HS-5 (cell line): ENCODE data around the gene RUBCN.
"Not testable (repeated sequence)": the region's sequence is repeated elsewhere in the genome, so short reads cannot be mapped to it uniquely, and the experiment has no call there.

Source experiments
- DNase-seq: peaks from one replicate; pipeline ENCODE4 v3.0.0-alpha.2; 2012; ENCODE audit warnings: low read depth

Gene RUBCN

GRCh38 chr3:197734667-197735318, 1.9 kb downstream of the RUBCN start:
- DNase-seq = no peak

- DNase-seq = no peak
These were observed 3.7 kb downstream of the RUBCN start for GRCh38 chr3:197733042-197733441.

- DNase-seq = not testable (repeated sequence)
These were observed 5.2 kb downstream of the RUBCN start for GRCh38 chr3:197731483-197731882.

GRCh38 chr3:197730770-197731169, 5.9 kb downstream of the RUBCN start:
- DNase-seq = not testable (repeated sequence)

- no peak for DNase-seq
These were observed 6.5 kb downstream of the RUBCN start for GRCh38 chr3:197730200-197730599.

GRCh38 chr3:197728487-197728886, 8.2 kb downstream of the RUBCN start:
- no peak for DNase-seq

GRCh38 chr3:197727878-197728277, 8.8 kb downstream of the RUBCN start:
- not testable (repeated sequence) for DNase-seq

- DNase-seq = no peak
These were observed 14.0 kb downstream of the RUBCN start for GRCh38 chr3:197722734-197723133.

- no peak for DNase-seq
These were observed 16.0 kb downstream of the RUBCN start for GRCh38 chr3:197720694-197721093.

GRCh38 chr3:197718891-197719290, 17.8 kb downstream of the RUBCN start:
- peak; percentile 85 for DNase-seq

GRCh38 chr3:197714251-197714650, 22.5 kb downstream of the RUBCN start:
- no peak for DNase-seq

- DNase-seq = no peak
These were observed 23.3 kb downstream of the RUBCN start for GRCh38 chr3:197713477-197713822.

GRCh38 chr3:197711973-197712707, 24.6 kb downstream of the RUBCN start:
- peak; percentile 96 for DNase-seq

GRCh38 chr3:197710965-197711364, 25.7 kb downstream of the RUBCN start:
- DNase-seq = not testable (repeated sequence)

- no peak for DNase-seq
These were observed 27.6 kb downstream of the RUBCN start for GRCh38 chr3:197709135-197709534.

- DNase-seq = no peak
These were observed 30.0 kb downstream of the RUBCN start for GRCh38 chr3:197706658-197707057.

GRCh38 chr3:197701841-197702240, 34.9 kb downstream of the RUBCN start:
- DNase-seq = no peak

GRCh38 chr3:197700095-197700494, 36.6 kb downstream of the RUBCN start:
- DNase-seq = no peak

GRCh38 chr3:197697355-197697754, 39.3 kb downstream of the RUBCN start:
- no peak for DNase-seq

- DNase-seq = no peak
These were observed 42.5 kb downstream of the RUBCN start for GRCh38 chr3:197694251-197694650.

- no peak for DNase-seq
These were observed 44.1 kb downstream of the RUBCN start for GRCh38 chr3:197692641-197693040.

- no peak for DNase-seq
These were observed 46.0 kb downstream of the RUBCN start for GRCh38 chr3:197690754-197691153.

- DNase-seq = no peak
These were observed 49.1 kb downstream of the RUBCN start for GRCh38 chr3:197687570-197687969.

- DNase-seq = no peak
These were observed 49.8 kb downstream of the RUBCN start for GRCh38 chr3:197686899-197687298.
